ENCODE data around the gene PCNA. TPM values are rescaled to one million over a fixed set of nuclear protein-coding genes. Genes with fewer than 3 reads are reported as not detected.

The PCNA gene
- total RNA-seq, 1 donor from 2014 or later, result 314 TPM

- no peak overlapping the region for H3K27ac Mint-ChIP-seq (ENCODE audit: unreplicated experiment)
- H3K4me3 Mint-ChIP-seq, result no peak overlapping the region
- no peaks in the 10 kb centered on the region for H3K9me3 Mint-ChIP-seq
- H3K4me1 Mint-ChIP-seq, result peaks cover 10% of the 10 kb centered on the region
- TF ChIP-seq CTCF (conservative IDR thresholded peaks at IDR 0.05), result no peak
- no peaks in the 10 kb centered on the region for H3K27me3 Mint-ChIP-seq (ENCODE audit: low read depth)
- H3K36me3 Mint-ChIP-seq (ENCODE audit: low read depth), result peaks cover 4% of the 10 kb centered on the region
- no peak for DNase-seq (ENCODE audit: low read depth, low spot score)
Observed at GRCh38 chr20:5090191-5090590, 29.6 kb downstream of the PCNA start.

GRCh38 chr20:5088688-5089087 is 31.1 kb downstream of the PCNA start:
- H3K4me1 Mint-ChIP-seq, result peaks cover 10% of the 10 kb centered on the region
- no peaks in the 10 kb centered on the region for H3K9me3 Mint-ChIP-seq
- TF ChIP-seq CTCF (conservative IDR thresholded peaks at IDR 0.05), result no peak
- no peak overlapping the region for H3K27ac Mint-ChIP-seq (ENCODE audit: unreplicated experiment)
- H3K4me3 Mint-ChIP-seq, result no peak overlapping the region
- no peak for DNase-seq (ENCODE audit: low read depth, low spot score)
- H3K27me3 Mint-ChIP-seq (ENCODE audit: low read depth), result no peaks in the 10 kb centered on the region
- H3K36me3 Mint-ChIP-seq (ENCODE audit: low read depth), result peaks cover 4% of the 10 kb centered on the region

- Mint-ChIP-seq H3K27ac (ENCODE audit: unreplicated experiment) (peak overlapping the region; percentile 57), H3K4me1 (peaks cover 13% of the 10 kb centered on the region)
- no peak for TF ChIP-seq CTCF (conservative IDR thresholded peaks at IDR 0.05)
Observed at GRCh38 chr20:5085380-5085779, 34.4 kb downstream of the PCNA start.

GRCh38 chr20:5080384-5080877 is 39.3 kb downstream of the PCNA start:
- Mint-ChIP-seq H3K27ac (ENCODE audit: unreplicated experiment) (no peak overlapping the region), H3K9me3 (no peaks in the 10 kb centered on the region), H3K36me3 (ENCODE audit: low read depth) (no peaks in the 10 kb centered on the region), H3K4me1 (peaks cover 6% of the 10 kb centered on the region), H3K27me3 (ENCODE audit: low read depth) (no peaks in the 10 kb centered on the region), H3K4me3 (no peak overlapping the region)
- no peak for TF ChIP-seq CTCF (conservative IDR thresholded peaks at IDR 0.05)
- no peak for DNase-seq (ENCODE audit: low read depth, low spot score)

More at GRCh38 chr20:5085380-5085779, 34.4 kb downstream of the PCNA start:
- H3K9me3 Mint-ChIP-seq, result no peaks in the 10 kb centered on the region
- H3K36me3 Mint-ChIP-seq (ENCODE audit: low read depth), result no peaks in the 10 kb centered on the region
- no peak for DNase-seq (ENCODE audit: low read depth, low spot score)
- no peaks in the 10 kb centered on the region for H3K27me3 Mint-ChIP-seq (ENCODE audit: low read depth)
- H3K4me3 Mint-ChIP-seq, result no peak overlapping the region

- Mint-ChIP-seq H3K9me3 (no peaks in the 10 kb centered on the region), H3K4me3 (no peak overlapping the region), H3K27ac (ENCODE audit: unreplicated experiment) (no peak overlapping the region), H3K4me1 (peaks cover 6% of the 10 kb centered on the region), H3K36me3 (ENCODE audit: low read depth) (no peaks in the 10 kb centered on the region), H3K27me3 (ENCODE audit: low read depth) (no peaks in the 10 kb centered on the region)
- TF ChIP-seq CTCF (conservative IDR thresholded peaks at IDR 0.05), result no peak
- no peak for DNase-seq (ENCODE audit: low read depth, low spot score)
Observed at GRCh38 chr20:5078399-5078958, 41.3 kb downstream of the PCNA start.
